HG02938 (cell line): ENCODE data around the gene ERC2.

Source experiments
- ATAC-seq: cut with Tn5 transposase; IDR thresholded peaks from one replicate; pipeline ENCODE4 v1.9.1; 2021; ENCODE audit warnings: mild to moderate bottlenecking, moderate library complexity; ENCODE audit not compliant: unreplicated experiment

ERC2 gene

DNA sequence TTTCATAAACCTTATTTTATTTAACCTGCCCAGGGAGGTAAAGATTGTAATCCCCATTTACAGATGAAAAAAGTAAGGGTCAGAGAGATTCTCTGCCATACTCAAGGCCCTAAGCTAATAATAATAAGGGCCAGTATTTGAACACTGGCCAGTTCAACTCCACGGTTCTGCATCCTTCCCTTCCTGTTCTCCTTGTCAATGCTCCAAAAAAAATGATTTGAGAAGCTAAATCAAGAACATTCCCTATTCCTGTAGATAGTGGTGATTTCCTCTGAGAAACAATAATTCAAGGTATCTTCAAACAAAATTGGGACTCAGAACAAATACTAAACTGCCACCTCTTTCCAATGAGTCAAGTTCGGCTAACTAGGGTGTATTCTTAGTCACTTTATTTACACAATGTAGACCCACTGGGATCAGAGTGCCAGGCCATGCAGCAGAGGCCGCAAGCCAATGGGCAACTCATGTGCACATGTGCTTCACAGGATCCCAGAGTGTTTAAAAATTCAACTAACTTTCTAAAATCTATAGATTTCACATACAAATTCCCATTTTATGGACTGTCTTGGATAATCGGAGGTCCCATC lies 521.6 kb downstream of the ERC2 start:
- no peak for ATAC-seq

DNA sequence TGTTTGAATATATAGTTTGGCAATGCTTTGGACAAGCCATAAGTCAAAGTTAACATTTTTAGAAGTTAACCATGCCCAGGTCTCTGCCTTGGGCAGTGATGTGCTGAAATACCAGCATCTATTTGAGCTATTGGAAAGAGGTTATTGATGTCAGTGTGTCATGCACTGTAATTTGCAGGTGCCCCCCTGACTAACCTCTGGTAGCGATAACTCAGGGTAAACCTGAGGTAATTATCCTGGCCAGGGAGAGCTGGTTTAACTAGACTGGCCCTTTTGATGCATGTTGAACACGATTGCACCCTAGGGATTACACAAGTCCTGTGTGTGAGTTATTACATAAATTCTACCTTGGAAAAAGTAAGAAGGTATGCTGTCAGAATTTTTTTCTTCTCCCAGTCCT lies 525.4 kb downstream of the ERC2 start:
- no peak for ATAC-seq

DNA sequence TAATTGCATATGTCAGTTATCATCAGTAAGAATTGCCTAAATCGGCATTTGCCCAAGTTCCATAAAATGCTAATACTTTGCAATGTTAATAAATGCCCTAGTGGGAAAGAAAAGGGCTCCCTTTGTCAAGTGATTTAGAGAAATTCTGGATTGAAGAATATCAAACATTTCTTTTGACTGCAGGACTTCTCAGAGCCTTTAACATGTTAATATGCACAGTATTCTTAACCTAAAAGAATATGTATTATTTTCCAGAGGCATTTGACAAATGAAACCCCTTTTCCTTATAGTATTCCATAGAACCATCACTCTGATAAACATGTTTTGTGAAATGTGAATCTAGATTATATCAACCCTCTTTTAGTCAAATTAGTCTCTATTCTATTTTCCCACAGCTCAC lies 529.0 kb downstream of the ERC2 start:
- no peak for ATAC-seq

DNA sequence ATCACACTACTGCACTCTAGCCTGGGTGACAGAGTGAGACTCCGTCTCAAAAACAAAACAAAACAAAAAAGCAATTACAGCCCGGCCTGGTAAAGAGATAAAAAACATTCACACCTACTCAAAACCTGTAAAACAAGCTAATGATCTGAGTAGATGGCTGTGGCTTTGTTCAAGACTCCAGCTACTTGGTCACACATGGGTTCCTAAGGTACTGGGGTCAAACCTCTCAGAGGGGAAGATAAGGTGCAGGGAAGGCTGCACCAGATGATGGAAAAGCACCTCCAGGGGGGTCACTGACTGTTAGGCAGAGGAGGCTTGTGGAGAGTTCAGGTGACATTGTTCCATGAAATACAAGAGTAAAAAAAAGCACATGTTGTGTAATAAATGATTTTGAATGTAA lies 531.0 kb downstream of the ERC2 start:
- no peak for ATAC-seq

DNA sequence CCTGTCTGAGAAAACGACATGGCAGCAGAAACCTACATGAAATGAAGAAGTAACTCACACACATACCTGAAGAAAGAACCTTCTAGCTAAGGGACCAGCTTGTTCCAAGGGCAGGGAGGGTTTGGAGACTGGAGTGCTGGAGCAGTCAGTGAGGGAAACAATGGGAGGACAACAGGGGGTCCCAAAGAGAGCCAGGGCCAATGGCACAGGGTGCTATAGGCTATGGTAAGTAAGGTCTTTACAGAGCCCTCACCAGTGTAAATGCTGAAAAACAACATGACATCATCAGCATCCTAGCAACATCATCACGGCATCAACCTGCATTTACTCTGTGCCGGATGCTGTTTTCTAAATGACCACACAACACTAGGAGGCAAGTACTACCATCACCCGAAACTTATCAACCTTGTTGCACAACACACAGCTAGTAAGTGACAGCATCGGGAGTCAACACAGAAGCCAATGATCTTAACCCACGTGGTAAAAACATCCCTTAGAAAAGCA lies 531.7 kb downstream of the ERC2 start:
- ATAC-seq, result no peak

DNA sequence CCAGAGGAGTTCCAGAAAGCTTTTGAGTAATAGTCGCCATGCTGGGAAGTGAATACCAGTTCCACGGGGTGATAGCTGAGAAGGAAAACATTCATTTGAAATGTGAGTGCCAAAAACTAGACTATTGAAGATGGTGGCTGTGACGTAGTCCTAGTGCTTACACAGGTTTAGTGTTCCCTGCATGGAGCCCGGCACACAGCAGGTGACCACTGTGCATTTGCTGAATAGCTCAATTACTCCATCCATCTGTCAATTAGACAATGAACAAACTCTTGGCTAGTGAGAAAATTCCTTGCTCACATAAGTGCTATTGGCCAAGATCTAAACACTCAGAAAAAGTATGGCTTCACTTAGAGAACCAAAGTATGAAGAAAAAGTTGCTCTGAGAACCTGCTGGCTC lies 533.0 kb downstream of the ERC2 start:
- ATAC-seq, result no peak

DNA sequence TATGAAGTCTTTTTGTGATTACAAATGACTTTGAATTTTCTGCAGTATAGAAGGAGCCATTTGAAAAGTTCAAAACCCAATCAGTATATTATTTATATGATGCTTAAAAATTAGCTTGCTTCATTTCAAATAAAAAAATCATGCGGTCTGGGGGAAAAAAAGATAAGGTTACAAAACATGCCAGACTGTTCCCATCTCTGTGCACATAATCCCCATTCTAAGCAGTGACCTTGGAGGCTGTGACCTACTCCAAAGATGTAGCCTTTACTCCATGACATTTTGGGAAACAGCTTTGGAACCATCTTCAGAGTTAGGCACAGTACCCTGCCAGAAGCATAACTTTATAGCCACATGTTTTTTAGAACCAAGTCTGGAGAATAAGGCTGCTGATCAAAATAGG lies 533.5 kb downstream of the ERC2 start:
- ATAC-seq, result no peak

DNA sequence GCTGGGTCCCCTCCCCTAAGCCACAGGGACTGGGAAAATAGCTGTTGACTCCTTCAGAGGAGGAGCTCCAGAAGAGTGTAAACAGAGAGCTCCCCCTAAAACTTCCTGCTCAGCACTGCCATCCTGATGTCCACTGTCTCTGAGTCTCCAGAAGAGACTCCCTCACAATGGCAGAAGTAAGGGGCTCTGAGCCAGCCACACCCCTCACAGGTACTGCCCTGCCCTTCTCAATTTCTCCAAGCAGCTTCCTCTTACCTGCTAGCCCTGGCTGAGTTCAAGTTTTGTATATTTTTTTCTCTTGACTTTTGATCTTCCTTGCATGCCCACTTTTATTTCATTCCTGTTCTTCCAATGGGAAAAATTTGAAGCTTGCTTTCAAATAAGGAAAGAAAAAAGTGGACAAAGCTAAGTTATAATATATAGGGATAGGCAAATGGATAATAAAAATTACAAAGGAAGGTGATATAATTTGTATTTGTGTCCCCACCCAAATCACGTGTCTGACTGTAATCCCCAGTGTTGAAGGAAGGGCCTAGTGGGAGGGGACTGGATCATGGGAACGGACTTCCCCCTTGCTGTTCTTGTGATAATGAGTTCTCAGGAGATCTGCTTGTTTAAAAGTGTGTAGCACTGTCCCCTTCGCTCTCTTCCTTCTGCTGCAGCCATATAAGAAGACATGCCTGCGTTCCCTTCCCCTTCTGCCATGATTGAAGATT lies 539.0 kb downstream of the ERC2 start:
- no peak for ATAC-seq

DNA sequence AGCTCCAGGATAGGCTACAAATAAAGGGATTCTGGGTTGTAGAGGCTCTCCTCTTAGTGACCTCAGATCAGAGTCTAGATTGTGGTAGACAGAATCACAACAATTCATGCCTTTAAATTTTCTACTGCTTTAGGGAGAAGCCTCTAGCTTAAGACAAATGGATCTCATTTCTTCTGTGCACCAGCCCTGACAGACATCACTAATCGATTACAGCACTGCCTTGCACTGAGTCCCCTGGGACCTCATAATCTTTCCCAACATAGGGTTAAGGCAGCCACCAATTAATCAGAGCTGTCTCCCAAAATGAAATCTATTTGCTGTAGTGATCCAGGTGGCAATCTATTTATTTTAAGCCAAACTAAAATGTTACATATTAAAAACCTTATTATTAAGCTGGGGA lies 544.6 kb downstream of the ERC2 start:
- peak; percentile 29 for ATAC-seq

DNA sequence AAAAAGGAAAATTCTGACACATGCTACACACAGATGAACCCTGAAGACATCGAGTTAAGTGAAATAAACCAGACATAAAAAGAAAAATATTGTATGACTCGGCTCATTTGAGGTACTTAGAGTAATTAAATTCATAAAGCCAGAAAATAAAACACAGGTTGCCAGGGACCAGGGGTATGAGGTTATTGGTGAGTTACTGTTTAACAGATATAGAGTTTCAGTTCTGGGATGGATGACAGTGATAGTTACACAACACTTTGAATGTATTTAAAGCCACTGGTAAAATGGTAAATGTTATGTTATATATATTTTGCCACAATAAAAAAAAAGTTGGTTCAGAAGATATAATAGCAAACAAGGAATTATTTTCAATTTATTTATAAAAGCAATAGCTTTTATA lies 545.1 kb downstream of the ERC2 start:
- peak; percentile 76 for ATAC-seq

DNA sequence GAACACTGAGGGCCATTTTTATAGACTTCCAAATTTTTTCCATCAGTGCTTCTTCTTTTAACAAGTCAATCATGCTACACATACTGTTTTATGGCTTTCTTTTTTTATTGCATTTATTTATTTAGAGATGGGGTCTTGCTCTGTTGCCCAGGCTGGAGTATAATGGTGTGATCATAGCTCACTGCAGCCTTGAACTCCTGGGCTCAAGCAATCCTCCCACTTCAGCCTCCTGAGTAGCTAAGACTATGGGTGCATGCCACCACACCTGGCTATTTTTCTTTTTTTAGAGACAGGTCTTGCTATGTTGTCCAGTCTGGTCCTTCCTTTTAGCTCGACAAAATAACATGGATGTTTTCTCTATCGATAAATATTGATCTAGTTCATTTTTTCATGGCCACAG lies 555.4 kb downstream of the ERC2 start:
- no peak for ATAC-seq

DNA sequence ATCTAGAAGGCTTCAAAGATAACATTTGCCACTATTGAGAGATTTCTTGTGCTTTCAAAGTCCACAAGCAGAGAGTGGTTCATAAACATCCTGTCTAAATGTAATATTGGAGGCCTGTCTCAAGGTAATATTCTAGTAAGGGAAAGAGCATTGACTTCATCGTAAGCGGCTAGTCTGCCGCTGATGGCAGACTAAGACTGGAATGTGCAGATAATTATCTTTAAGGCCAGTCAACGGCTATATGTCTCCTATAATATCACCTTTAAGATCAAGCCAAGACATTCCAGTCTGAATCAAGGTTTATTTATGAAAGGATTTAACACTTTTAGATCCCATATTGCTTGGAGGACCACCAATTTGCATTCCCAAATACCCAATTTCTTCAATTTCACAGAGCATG lies 557.0 kb downstream of the ERC2 start:
- ATAC-seq, result no peak

DNA sequence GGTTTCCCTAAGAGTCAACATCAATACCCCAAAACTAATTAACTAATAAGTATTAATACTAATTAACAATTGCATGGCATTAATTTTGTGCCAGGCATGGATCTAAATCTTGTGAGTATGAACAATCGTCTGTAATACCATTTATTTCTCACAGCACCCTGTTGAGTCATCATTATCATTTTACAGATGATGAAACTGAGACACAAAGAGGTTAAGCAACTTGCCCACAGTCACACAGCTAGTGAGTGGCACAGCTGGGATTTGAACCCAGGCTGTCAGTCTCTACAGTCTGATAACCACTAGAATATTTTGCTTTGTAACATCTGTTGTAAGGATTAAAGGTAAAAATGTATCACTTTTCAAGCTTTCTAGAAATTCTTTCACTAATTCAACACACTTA lies 557.7 kb downstream of the ERC2 start:
- no peak for ATAC-seq

DNA sequence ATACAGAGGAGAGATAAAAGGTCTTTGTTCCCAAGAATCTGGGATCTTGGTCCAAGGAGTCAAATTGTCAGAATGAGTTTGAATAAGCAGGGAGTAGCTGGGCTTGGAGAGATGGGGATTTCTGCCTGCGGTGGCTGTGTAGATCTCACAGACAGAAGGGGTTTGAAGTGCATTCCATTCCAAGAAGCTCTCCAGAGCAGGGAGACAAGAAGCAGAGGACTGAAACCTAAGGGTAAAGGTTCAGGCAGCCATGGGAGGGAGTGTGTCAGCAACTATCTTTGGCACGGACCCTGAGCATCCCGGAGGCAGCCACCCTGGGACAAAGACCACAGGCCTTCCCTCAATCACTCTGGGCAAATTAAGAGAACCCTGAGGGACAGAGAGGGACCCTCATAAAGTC lies 558.9 kb downstream of the ERC2 start:
- ATAC-seq, result no peak

DNA sequence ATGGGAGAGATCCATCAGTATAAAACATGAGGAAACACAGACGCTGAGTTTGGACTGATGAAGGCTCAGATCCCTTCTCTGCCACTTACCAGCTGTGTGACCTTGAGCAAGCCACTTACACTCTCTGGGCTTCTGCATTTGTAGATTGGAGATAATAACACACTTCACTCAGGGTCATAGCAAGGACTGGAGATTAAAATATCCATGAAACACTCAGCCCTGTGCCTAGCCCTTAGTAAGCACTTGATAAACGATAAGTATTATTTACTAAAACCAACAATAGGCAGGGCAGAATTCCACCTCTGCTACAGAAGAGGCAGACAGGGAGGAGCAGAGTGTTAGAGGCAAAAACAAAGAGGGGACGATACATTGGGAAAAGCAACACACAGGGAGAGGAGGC lies 560.7 kb downstream of the ERC2 start:
- ATAC-seq, result no peak

DNA sequence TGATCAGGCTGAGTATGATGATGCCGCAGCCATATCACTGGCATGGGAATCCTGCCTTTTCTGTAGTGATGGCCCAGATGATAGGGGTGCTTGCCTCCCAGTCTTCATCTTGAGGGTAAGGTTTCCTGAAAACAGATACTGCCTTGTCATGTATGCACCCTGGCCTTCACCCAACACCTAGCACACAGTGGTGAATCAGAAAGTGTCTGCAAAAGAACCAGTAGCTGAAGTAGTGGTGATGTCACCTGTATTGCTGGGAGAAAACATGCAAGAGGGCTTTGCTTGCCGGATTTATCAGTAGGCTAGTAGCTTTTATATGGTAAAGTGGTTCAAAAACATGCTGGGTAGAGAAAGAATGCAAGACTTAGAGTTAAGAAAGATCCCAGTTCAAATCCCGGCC lies 561.4 kb downstream of the ERC2 start:
- ATAC-seq, result no peak

DNA sequence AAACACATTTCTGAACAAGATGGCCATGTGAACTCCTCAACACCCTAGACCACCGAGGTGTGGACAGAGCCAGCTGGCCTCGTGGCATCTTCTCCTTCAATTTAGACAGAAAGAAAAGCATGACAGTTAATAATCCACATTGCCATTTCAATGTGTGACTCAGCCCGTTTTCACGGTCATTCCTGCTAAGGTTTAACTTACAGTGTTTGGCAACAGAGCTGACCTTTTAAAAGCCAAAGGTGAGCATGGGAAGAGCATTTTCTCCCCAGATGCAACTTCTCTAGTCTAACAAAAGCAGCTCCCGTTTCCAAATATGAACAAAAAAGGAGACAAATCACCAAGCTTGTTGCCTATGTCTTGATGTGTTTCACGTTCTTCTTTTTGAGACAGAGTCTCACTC lies 563.6 kb downstream of the ERC2 start:
- no peak for ATAC-seq

DNA sequence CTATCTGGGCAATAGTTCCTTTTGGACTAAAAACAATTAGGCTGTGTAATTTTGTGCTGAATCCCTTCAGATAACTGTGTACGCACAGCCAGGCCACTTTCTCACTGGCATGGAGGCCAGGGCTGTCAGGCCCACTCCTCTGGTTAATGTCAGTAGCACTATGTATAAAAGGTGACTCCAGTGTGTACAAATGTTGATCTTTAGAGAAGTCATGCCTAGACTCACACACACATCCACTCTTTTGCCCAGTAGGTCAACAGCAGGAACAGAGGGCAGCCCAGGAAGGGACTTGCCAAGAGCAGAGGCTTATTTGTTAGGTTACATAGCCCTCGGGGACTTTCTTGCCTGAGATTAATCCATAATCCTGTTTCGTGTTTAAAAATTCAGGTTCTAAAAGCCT lies 564.6 kb downstream of the ERC2 start:
- ATAC-seq, result no peak

DNA sequence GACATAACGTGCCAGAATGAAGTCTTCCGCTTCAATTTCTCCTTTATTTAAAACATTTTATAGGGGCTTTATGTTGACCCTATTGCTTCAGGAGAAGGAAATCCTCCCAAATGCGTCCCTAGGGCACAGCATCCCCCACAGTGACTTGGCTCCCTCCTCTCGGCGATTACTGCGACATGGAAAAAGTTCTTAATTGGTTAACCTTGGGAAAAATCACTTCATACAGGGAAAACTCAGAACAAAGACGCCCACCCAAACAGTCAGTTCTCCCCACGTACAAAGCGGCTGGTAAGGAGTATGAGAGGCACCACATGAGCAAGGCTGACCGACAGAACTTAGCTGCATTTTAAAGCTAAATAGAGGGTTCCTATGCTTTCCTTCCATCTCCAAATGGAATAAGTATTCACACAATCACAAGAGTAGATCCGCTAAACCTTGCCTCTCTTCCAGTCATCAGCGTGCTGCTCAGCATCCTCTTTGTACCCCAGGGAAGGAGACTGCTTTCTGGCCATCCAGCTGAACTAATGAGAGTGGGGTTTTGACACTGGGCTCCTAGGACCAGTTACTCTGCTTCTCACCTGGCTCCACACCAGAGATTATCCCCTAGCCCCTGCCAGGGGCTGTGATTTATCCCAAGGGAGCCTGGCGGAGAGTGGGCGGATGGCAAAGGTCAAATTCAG lies 565.9 kb downstream of the ERC2 start:
- no peak for ATAC-seq

DNA sequence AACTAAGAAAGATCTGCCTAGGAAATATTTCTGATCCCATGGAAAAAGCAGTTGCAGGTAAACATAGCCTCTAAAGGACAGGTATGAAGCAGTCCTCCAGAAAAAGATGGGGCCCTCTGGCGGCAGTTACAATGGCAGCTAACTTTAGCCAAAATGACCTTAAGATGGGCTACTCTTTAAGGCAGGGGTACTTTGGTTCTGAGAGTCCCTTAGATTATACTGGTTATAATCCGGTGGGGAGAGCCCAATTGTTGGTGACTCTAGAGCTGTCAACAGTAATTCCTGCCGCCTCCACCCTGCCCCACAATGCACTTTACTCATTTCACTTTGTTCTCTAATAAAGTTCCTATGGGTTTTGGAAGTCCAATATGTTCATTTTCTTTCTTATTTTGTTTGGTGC lies 568.4 kb downstream of the ERC2 start:
- no peak for ATAC-seq

DNA sequence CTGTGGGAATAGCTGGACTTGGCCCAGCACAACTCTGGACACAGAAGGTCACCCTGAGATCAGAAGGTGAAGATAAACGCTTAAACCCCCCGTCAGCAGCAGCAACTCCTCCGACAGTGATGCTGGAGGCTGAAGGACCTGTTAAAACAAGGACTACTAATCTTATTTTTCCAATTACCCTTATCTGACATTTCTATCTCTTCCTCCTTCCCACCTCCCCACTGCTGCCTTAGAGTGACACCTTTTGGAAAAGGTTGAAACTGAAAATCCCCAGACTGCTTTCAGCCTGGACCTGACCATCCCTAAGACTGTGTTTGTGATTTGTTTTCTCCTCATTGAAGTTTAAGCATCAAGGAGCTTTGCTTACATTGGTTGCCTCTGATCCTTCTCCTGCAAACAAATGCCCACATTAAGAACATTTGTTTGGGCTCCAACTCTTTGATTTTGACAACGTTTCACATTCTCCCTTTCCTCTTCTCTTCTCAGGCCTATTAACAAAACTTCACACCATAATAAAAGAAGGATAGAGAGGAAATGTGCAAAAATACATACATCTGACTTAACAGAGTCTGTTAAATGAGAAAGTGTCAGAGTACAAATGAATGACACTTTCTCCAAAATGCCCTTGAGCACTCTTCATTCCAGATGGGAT lies 570.6 kb downstream of the ERC2 start:
- ATAC-seq, result no peak
